GM12878 (cell line): ENCODE results near the gene ITGB5. TPM values are rescaled to one million over a fixed set of nuclear protein-coding genes. Genes with fewer than 3 reads are reported as not detected.

Experiments used
- ATAC-seq: fragments of 200-7000 bp; cut with Tn5 transposase; 3 replicates; pipeline ENCODE4 v1.9.1; 2020; ENCODE audit warnings: mild to moderate bottlenecking, moderate library complexity
- BruUV-seq: library from RNA; stranded (reverse); fragments of 400-500 nt; replicated peaks from 2 replicates; lab custom pipeline; 2021; lab: Mats Ljungman, UMichigan
- CTCF ChIA-PET: fragments of 300-600 bp; sonication (Branson Sonifier 250); formaldehyde crosslinking; extraction: SDS; loops from one replicate; lab custom pipeline; 2021; ENCODE audit warnings: inconsistent platforms; lab: Yijun Ruan, JAX
- POLR2A ChIA-PET: fragments of 350-600 bp; formaldehyde crosslinking; extraction: SDS; loops from one replicate; lab custom pipeline; 2021; ENCODE audit warnings: inconsistent platforms; lab: Charles Lee
- RAD21 ChIA-PET: fragments of 300-600 bp; sonication (Branson Sonifier 250); formaldehyde crosslinking; loops from one replicate; lab custom pipeline; 2023; ENCODE audit warnings: antibody characterized with exemption; ENCODE audit not compliant: unreplicated experiment; lab: Charles Lee
- SMC1A ChIA-PET: fragments of 300-600 bp; sonication (Branson Sonifier 250); formaldehyde crosslinking; loops from one replicate; lab custom pipeline; 2023; ENCODE audit not compliant: unreplicated experiment, uncharacterized antibody; lab: Charles Lee
- DNase-seq: peaks from one replicate; pipeline ENCODE4 v3.0.0-alpha.2; 2011; ENCODE audit warnings: low read depth, low spot score
- FAIRE-seq: peaks from 3 replicates; lab custom pipeline; 2011; peaks lifted over from hg19 to GRCh38; lab: Jason Lieb, UNC
- H2AFZ ChIP-seq: 2 replicates; pipeline ENCODE4 v1.6.0; 2011; ENCODE audit warnings: low read depth, low read length, control low read depth; ENCODE audit not compliant: control insufficient read depth
- H3K27ac ChIP-seq: 2 replicates; pipeline ENCODE4 v1.5.1; 2011; ENCODE audit warnings: control low read depth; ENCODE audit not compliant: control insufficient read depth, insufficient read depth
- H3K27me3 ChIP-seq, 2 experiments: replicated peaks in 1 of 2; 2 replicates each; pipeline versions ENCODE4 v1.6.0 to v1.6.1; 2011; ENCODE audit warnings: low read length in 1 of 2; ENCODE audit not compliant: control insufficient read depth in 2 of 2, insufficient read depth in 2 of 2
- H3K36me3 ChIP-seq, 2 experiments: 2 replicates each; pipeline ENCODE4 v1.5.1; 2011; ENCODE audit warnings: low read length in 1 of 2; ENCODE audit not compliant: control insufficient read depth in 2 of 2, insufficient read depth in 2 of 2
- H3K4me1 ChIP-seq: 2 replicates; pipeline ENCODE4 v1.6.1; 2011; ENCODE audit warnings: mild to moderate bottlenecking, low read length, moderate library complexity, mixed read lengths; ENCODE audit not compliant: control insufficient read depth, insufficient read depth
- H3K4me2 ChIP-seq: 2 replicates; pipeline ENCODE4 v1.6.0; 2011; ENCODE audit warnings: control low read depth; ENCODE audit not compliant: control insufficient read depth, insufficient read depth
- H3K4me3 ChIP-seq: fragments of 200-600 bp; sonication (generic); 2 replicates; pipeline ENCODE4 v1.5.1; 2016
- H3K79me2 ChIP-seq: 2 replicates; pipeline ENCODE4 v1.6.0; 2011; ENCODE audit warnings: low read length; ENCODE audit not compliant: control insufficient read depth, insufficient read depth
- H3K9ac ChIP-seq: 2 replicates; pipeline ENCODE4 v1.8.0; 2011; ENCODE audit warnings: low read length, control low read depth, mixed read lengths; ENCODE audit not compliant: control insufficient read depth, insufficient read depth
- H3K9me3 ChIP-seq: replicated peaks from 3 replicates; pipeline ENCODE4 v1.5.1; 2011; ENCODE audit warnings: mild to moderate bottlenecking, low read length; ENCODE audit not compliant: control insufficient read depth, insufficient read depth
- H4K20me1 ChIP-seq: 2 replicates; pipeline ENCODE4 v1.6.0; 2011; ENCODE audit not compliant: control insufficient read depth, insufficient read depth
- CREM ChIP-seq: IDR thresholded peaks from 2 replicates; pipeline ENCODE4 v1.6.1; 2014; ENCODE audit warnings: antibody characterized with exemption, low read depth
- DPF2 ChIP-seq: fragments of 450-650 bp; IDR thresholded peaks from 2 replicates; pipeline ENCODE4 v1.6.1; 2017; ENCODE audit warnings: mild to moderate bottlenecking
- EED ChIP-seq: sonication (generic); IDR thresholded peaks from 2 replicates; pipeline ENCODE4 v1.6.1; 2016; ENCODE audit warnings: antibody characterized with exemption, low read depth
- IKZF1 ChIP-seq: fragments of 450-650 bp; conservative IDR thresholded peaks from 2 replicates; pipeline ENCODE4 v1.6.1; 2017; ENCODE audit warnings: antibody characterized with exemption, mild to moderate bottlenecking
- MYB ChIP-seq: fragments of 150-350 bp; IDR thresholded peaks from 2 replicates; pipeline ENCODE4 v1.6.1; 2014; ENCODE audit warnings: mild to moderate bottlenecking, low read depth, low read length, borderline replicate concordance
- ZNF687 ChIP-seq: fragments of 450-650 bp; IDR thresholded peaks from 2 replicates; pipeline ENCODE4 v1.6.1; 2017; ENCODE audit warnings: mild to moderate bottlenecking, moderate library complexity
- ZZZ3 ChIP-seq: IDR thresholded peaks from 2 replicates; pipeline ENCODE4 v1.6.1; 2011; ENCODE audit warnings: low read depth; ENCODE audit not compliant: control insufficient read depth, insufficient read length
- WGBS: methylation state at CpG from one replicate; pipeline ENCODE4 v1.1.6; 2016; ENCODE audit warnings: low lambda C conversion rate; ENCODE audit not compliant: insufficient replicate concordance, insufficient coverage; ENCODE audit errors: missing lambda C conversion rate; 5-methylcytosine and 5-hydroxymethylcytosine counted together
- in situ Hi-C: fragments of 300-500 bp; cut with MboI; formaldehyde crosslinking; loops from 9 replicates; pipeline ENCODE4 v1.14.3; 2018; ENCODE audit warnings: mixed read lengths
- intact Hi-C: fragments of 100-400 bp; cut with micrococcal nuclease; formaldehyde crosslinking; loops from one replicate; pipeline ENCODE4 v1.14.2; 2022; ENCODE audit not compliant: unreplicated experiment
- polyA plus RNA-seq, 11 experiments: library from polyadenylated mRNA; depleted of rRNA in 4 of 11; unstranded in 6 of 11; stranded (reverse) in 5 of 11; fragments of >200 nt; fragmentation: Nextera tagmentation in 4 of 11; fragmentation: Illumina TruSeq in 1 of 11; extraction: Ambion mirVana in 4 of 11; extraction: Trizol in 1 of 11; gene quantifications; 1 replicate in 1 of 11; 2 replicates in 10 of 11; pipeline versions ENCODE4 v1.2.1 to v1.2.3, GENCODE V29; 2011 to 2016; ENCODE audit warnings: inconsistent platforms in 2 of 11, missing spikeins in 2 of 11, low read depth in 1 of 11
- total RNA-seq, 4 experiments: library from RNA; depleted of rRNA in 3 of 4; stranded (reverse); fragments of >200 nt in 3 of 4; fragmentation: Illumina TruSeq in 1 of 4; extraction: Trizol in 1 of 4; gene quantifications; 2 replicates each; pipeline versions ENCODE4 v1.2.1 to v1.2.3, GENCODE V29; 2013 to 2021

ITGB5 gene
- total and polyA plus RNA-seq, 10 of the 15 experiments (the other 5 are each of a cell fraction or from before 2014, with no cell fraction given), result 0.05 to 10.0 (median 0.83) TPM; not detected in 2

GRCh38 chr3:124832782-124833709 lies 54.1 kb downstream of the ITGB5 start (continued):
- TF ChIP-seq ZZZ3 (no peak), EED (no peak)

- Histone ChIP-seq H3K9ac (no peak overlapping the region), H4K20me1 (no peaks in the 10 kb centered on the region), H3K9me3 (no peaks in the 10 kb centered on the region; the same call in 2 of the 3 replicates), H3K27ac (no peak overlapping the region), H3K36me3 (no peaks in the 10 kb centered on the region), H2AFZ (no peak overlapping the region), H3K27me3 (no peaks in the 10 kb centered on the region), H3K4me2 (no peak overlapping the region), H3K4me3 (no peak overlapping the region), H3K4me1 (peaks cover 26% of the 10 kb centered on the region), H3K79me2 (no peaks in the 10 kb centered on the region)
- no TSS peak for BruUV-seq
- ATAC-seq, result no peak
- ChIA-PET POLR2A (no interaction called here), SMC1A (interaction anchor here (0.8 to 1.5 kb wide), 2 partner anchors 25 to 43 kb away, joined by 3 to 5 read pairs; no protein-coding TSS in a partner anchor), CTCF (interaction anchor here (0.9 to 1.7 kb wide), 4 partner anchors 13 to 70 kb away, joined by 3 to 5 read pairs (median 3); no protein-coding TSS in a partner anchor), RAD21 (no interaction called here)
- 45% methylated on average over 4 of the region's 4 CpGs for WGBS
- intact Hi-C loops, result no loop called here
- in situ Hi-C loops, result no loop called here
- no peak for FAIRE-seq
- no peak for TF ChIP-seq ZNF687
- no peak for TF ChIP-seq IKZF1
- no peak for TF ChIP-seq CREM
- TF ChIP-seq DPF2, result no peak
- no peak for TF ChIP-seq MYB
- no peak for DNase-seq
Observed at GRCh38 chr3:124831628-124832199, 55.5 kb downstream of the ITGB5 start.
